Kidney epithelial cell (primary cell): ENCODE results near the gene ATP13A1. TPM values are rescaled to one million over a fixed set of nuclear protein-coding genes. Genes with fewer than 3 reads are reported as not detected.

Experiments
- DNase-seq: peaks from one replicate; pipeline ENCODE4 v3.0.0-alpha.2; 2010; ENCODE audit warnings: low read depth
- H3K27me3 ChIP-seq: 2 replicates; pipeline ENCODE4 v1.6.0; 2011; ENCODE audit warnings: low read length; ENCODE audit not compliant: control insufficient read depth, insufficient read depth
- H3K36me3 ChIP-seq: 2 replicates; pipeline ENCODE4 v1.5.1; 2011; ENCODE audit warnings: low read length; ENCODE audit not compliant: control insufficient read depth, insufficient read depth
- H3K4me3 ChIP-seq: 2 replicates; pipeline ENCODE4 v1.5.1; 2011; ENCODE audit warnings: low read depth, mild to moderate bottlenecking, control low read depth, low read length
- total RNA-seq: library from RNA; depleted of rRNA; stranded (reverse); fragments of >200 nt; gene quantifications from 2 replicates; pipeline ENCODE4 v1.2.3, GENCODE V29; 2015
- TF ChIP-seq, protein P1 (sequence below): IDR thresholded peaks from 2 replicates; pipeline ENCODE4 v1.5.1; 2011; ENCODE audit warnings: mild to moderate bottlenecking, moderate library complexity, low read length, control low read depth, inconsistent platforms; ENCODE audit not compliant: insufficient read depth, poor library complexity, severe bottlenecking

The ATP13A1 gene
- total RNA-seq, 1 donor from 2014 or later = 76.9 TPM

DNA sequence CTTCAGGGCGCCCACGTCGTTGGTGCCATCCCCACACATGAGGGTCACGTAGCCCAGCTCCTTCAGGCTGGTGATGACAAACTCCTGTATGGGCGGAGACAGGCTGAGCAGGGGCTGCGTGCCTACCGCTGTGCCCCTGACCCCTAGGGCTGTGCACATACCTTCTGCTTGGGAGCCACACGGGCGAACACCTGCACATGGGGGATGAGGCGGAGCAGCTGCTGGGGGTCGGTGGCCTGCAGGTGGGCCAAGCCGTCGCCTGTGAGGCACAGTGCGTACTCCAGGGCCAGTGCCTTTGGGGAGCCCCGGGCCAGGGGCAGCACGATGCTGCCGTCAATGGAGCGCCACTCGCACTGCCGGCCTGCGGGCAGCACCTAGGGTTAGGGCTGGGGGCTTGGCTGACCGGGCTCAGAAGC lies 13.9 kb downstream of the ATP13A1 start:
- Histone ChIP-seq H3K27me3 (no peaks in the 10 kb centered on the region), H3K4me3 (no peak overlapping the region), H3K36me3 (peaks cover 6% of the 10 kb centered on the region)
- TF ChIP-seq, protein P1, sequence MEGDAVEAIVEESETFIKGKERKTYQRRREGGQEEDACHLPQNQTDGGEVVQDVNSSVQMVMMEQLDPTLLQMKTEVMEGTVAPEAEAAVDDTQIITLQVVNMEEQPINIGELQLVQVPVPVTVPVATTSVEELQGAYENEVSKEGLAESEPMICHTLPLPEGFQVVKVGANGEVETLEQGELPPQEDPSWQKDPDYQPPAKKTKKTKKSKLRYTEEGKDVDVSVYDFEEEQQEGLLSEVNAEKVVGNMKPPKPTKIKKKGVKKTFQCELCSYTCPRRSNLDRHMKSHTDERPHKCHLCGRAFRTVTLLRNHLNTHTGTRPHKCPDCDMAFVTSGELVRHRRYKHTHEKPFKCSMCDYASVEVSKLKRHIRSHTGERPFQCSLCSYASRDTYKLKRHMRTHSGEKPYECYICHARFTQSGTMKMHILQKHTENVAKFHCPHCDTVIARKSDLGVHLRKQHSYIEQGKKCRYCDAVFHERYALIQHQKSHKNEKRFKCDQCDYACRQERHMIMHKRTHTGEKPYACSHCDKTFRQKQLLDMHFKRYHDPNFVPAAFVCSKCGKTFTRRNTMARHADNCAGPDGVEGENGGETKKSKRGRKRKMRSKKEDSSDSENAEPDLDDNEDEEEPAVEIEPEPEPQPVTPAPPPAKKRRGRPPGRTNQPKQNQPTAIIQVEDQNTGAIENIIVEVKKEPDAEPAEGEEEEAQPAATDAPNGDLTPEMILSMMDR = no peak
- DNase-seq = no peak

DNA sequence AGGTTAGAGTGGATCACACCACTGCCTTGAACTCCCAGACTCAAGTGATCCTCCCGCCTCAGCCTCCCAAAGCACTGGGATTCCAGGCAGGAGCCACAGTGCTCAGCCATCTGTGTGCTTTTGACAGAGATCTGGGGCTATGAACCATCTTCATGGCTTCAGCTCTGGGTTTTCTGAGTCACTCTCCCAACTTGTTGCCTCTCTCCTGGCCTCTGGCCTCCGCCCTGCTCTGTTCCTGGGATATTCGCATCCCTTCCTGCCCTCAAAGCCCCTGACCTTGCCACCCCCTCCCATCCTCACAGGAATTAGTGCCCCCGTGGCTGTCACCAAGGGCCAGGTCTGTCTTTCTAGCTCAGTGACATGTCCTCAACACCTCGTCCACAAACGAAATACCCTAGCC lies 14.3 kb downstream of the ATP13A1 start:
- TF ChIP-seq, protein P1 = no peak
- Histone ChIP-seq H3K27me3 (no peaks in the 10 kb centered on the region), H3K36me3 (peaks cover 6% of the 10 kb centered on the region), H3K4me3 (no peak overlapping the region)
- DNase-seq = no peak

DNA sequence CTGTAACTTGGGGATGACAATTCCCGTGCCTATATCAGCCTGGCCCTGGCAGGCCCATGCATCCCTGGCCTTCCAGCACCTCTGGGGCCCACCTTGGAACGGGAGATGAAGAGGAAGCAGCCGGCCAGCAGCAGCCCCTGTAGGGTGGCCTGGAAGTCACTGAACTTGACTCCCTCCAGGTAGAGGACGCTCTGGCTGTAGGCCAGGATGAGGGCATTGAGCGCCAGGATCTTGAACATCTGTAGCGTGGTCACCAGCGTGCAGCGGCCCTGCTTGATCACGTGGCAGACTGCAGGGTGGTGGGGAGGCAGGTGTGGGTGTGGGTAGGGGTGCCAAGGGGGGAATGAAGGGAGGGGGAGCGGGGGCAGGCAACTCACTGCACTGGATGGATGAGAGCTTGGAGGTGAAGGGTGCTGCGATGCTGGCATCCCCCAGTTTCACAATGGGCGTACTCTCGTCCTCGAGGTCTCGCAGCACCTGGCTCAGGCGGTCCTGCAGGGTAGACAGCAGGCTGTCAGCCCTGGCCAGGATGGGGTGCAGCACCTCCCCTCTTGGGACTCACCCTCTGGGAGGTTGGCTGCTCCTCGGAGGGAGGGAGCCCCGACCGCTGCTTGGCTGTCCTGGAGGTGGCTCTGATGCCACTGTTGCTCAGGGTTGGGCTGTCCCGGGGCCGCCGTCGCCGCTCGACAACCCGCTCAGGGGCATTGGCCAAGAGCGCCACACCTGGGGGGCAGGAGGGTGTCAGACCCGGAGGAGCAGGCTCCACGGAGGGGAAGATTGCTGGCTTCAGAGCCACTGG lies 16.2 kb downstream of the ATP13A1 start:
- DNase-seq = no peak
- TF ChIP-seq, protein P1 = no peak
- H3K4me3 ChIP-seq = no peak overlapping the region
- H3K27me3 ChIP-seq = no peaks in the 10 kb centered on the region
- H3K36me3 ChIP-seq = peaks cover 3% of the 10 kb centered on the region

DNA sequence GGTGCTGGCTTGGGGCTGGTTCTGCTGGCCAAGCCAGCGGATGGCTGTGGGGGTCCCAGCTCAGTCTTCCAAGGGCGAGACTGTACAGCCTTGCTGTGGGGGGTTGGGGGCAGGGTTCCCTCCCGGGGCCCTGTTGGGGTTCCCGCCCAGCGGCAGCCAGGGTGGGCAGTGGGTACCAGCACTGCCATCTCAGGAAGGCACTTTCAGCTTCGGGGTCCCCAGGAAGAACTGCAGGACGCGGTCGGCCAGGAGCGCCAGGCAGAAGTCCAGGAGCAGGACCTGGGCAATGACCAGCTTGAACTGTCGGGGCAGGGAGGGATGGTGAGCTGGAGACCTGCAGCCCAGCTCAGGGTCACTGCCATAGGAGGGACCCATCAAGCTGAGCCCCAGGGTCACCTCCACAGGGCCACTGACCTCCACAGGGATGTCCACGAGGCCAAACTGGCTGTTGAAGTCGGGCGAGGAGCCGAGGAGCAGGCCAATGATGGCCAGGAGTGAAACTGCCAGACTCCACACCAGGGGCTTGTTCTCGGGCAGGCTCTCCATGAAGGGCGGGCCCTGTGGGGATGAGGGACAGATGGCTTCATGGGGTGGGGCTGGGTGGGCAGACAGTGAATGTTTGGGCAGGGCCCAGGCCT lies 18.1 kb downstream of the ATP13A1 start:
- TF ChIP-seq, protein P1 = no peak
- no peak for DNase-seq
- no peaks in the 10 kb centered on the region for H3K27me3 ChIP-seq
- H3K4me3 ChIP-seq = no peak overlapping the region
- peaks cover 3% of the 10 kb centered on the region for H3K36me3 ChIP-seq

DNA sequence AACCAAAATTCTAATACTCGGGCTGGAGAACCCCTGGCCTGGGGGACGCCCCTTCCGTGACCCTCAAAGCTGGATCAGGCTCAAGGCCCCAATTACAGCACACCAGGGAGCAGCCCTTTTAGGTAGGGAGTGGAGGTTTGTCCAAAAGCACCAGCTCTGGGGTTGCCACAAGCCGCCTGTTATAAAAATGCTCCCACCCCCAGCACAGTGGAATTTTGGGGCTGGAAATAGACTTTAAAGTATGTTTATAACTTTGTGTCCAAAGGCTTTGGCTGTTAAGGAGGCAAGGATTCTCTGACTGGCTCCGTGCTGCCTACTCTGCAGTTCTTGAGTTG lies 19.5 kb downstream of the ATP13A1 start:
- H3K4me3 ChIP-seq = no peak overlapping the region
- DNase-seq = no peak
- H3K36me3 ChIP-seq = peaks cover 2% of the 10 kb centered on the region
- H3K27me3 ChIP-seq = no peaks in the 10 kb centered on the region
- TF ChIP-seq, protein P1 = no peak
